K562 (cell line): ENCODE data around the gene LNX2. TPM values are rescaled to one million over a fixed set of nuclear protein-coding genes. Genes with fewer than 3 reads are reported as not detected.

Experiments
- ATAC-seq: fragments of 200-7000 bp; cut with Tn5 transposase; 3 replicates; pipeline ENCODE4 v1.9.1; 2020; ENCODE audit warnings: moderate library complexity
- BruUV-seq: library from RNA; stranded (reverse); fragments of 400-500 nt; replicated peaks from 2 replicates; lab custom pipeline; 2021; lab: Mats Ljungman, UMichigan
- CTCF ChIA-PET: fragments of 300-600 bp; formaldehyde crosslinking; extraction: SDS; loops from one replicate; lab custom pipeline; 2021; ENCODE audit warnings: low intra/inter-chr PET ratio; lab: Yijun Ruan, JAX
- POLR2A ChIA-PET: fragments of 300-600, 350-650 bp; sonication (Branson Sonifier 250); formaldehyde crosslinking; extraction: SDS; loops from one replicate; lab custom pipeline; 2021; ENCODE audit warnings: antibody characterized with exemption, inconsistent platforms; lab: Yijun Ruan, JAX
- DNase-seq, 4 experiments: peaks; one replicate each; pipeline versions ENCODE4 v3.0.0 to v3.0.0-alpha.2; 2011 to 2018; ENCODE audit warnings: low spot score in 3 of 4, mixed read lengths in 3 of 4; ENCODE audit errors: extremely low read depth in 1 of 4
- FAIRE-seq: peaks from 2 replicates; lab custom pipeline; 2011; peaks lifted over from hg19 to GRCh38; lab: Jason Lieb, UNC
- H2AFZ ChIP-seq: 2 replicates; pipeline ENCODE4 v1.6.0; 2011; ENCODE audit warnings: low read depth, low read length, control low read depth, inconsistent platforms
- H3K27ac ChIP-seq: fragments of 200-600 bp; 3 replicates; pipeline ENCODE4 v1.8.0; 2011; ENCODE audit warnings: low read depth, mild to moderate bottlenecking, control low read depth, inconsistent platforms, low read length, moderate library complexity, mixed read lengths; ENCODE audit errors: extremely low read depth
- H3K27me3 ChIP-seq, 2 experiments: fragments of 300-600 bp in 1 of 2; 2 replicates in 1 of 2; 3 replicates in 1 of 2; pipeline versions ENCODE4 v1.6.0 to v1.8.0; 2011; ENCODE audit warnings: inconsistent platforms in 2 of 2, low read length in 2 of 2, mild to moderate bottlenecking in 1 of 2, mixed read lengths in 1 of 2, moderate library complexity in 1 of 2; ENCODE audit not compliant: control insufficient read depth in 2 of 2, insufficient read depth in 2 of 2
- H3K36me3 ChIP-seq: fragments of 300-600 bp; 3 replicates; pipeline ENCODE4 v1.8.0; 2011; ENCODE audit warnings: mild to moderate bottlenecking, low read length, inconsistent platforms; ENCODE audit not compliant: control insufficient read depth, insufficient read depth
- H3K4me1 ChIP-seq, 2 experiments: fragments of 200-600 bp in 1 of 2; replicated peaks in 1 of 2; 2 replicates in 1 of 2; 3 replicates in 1 of 2; pipeline versions ENCODE4 v1.5.1 to v1.8.0; 2011; ENCODE audit warnings: inconsistent platforms in 2 of 2, low read length in 2 of 2, mild to moderate bottlenecking in 1 of 2, mixed read lengths in 1 of 2, moderate library complexity in 1 of 2; ENCODE audit not compliant: control insufficient read depth in 2 of 2, insufficient read depth in 2 of 2
- H3K4me2 ChIP-seq: 2 replicates; pipeline ENCODE4 v1.6.1; 2011; ENCODE audit warnings: low read length, control low read depth, inconsistent platforms, mixed read lengths; ENCODE audit not compliant: insufficient read depth
- H3K4me3 ChIP-seq: fragments of 200-600 bp; sonication (generic), shearing (Covaris generic); 2 replicates; pipeline ENCODE4 v1.5.1; 2016; ENCODE audit warnings: control low read depth, inconsistent platforms
- H3K79me2 ChIP-seq: fragments of 200-600 bp; 3 replicates; pipeline ENCODE4 v1.8.0; 2011; ENCODE audit warnings: low read length, inconsistent platforms; ENCODE audit not compliant: control insufficient read depth, insufficient read depth
- H3K9ac ChIP-seq, 2 experiments: 2 replicates each; pipeline versions ENCODE4 v1.6.0 to v1.6.1; 2011; ENCODE audit warnings: low read depth in 2 of 2, low read length in 2 of 2, control low read depth in 1 of 2, inconsistent platforms in 1 of 2, mild to moderate bottlenecking in 1 of 2, mixed read lengths in 1 of 2; ENCODE audit not compliant: insufficient read depth in 1 of 2
- H3K9me1 ChIP-seq: one replicate; pipeline ENCODE4 v1.6.0; 2011; ENCODE audit warnings: inconsistent platforms, mild to moderate bottlenecking, low read length, moderate library complexity; ENCODE audit not compliant: control insufficient read depth, insufficient read depth
- H3K9me3 ChIP-seq: replicated peaks from 2 replicates; pipeline ENCODE4 v1.5.1; 2011; ENCODE audit warnings: low read depth, low read length, inconsistent platforms; ENCODE audit not compliant: control insufficient read depth, insufficient read depth
- H4K20me1 ChIP-seq: replicated peaks from 2 replicates; pipeline ENCODE4 v1.6.1; 2011; ENCODE audit warnings: low read length, inconsistent platforms, mixed read lengths; ENCODE audit not compliant: control insufficient read depth, insufficient read depth
- CHD2 ChIP-seq: IDR thresholded peaks from 2 replicates; pipeline ENCODE4 v1.6.1; 2011; ENCODE audit warnings: low read depth, low read length
- ZNF592 ChIP-seq: fragments of 450-650 bp; IDR thresholded peaks from 2 replicates; pipeline ENCODE4 v1.6.1; 2017; ENCODE audit warnings: antibody characterized with exemption, mild to moderate bottlenecking
- WGBS: fragments of 100-300 bp; shearing (Covaris generic); methylation state at CpG from one replicate; pipeline ENCODE4 v1.1.6; 2016; ENCODE audit warnings: low coverage, mixed read lengths; ENCODE audit not compliant: insufficient coverage; ENCODE audit errors: missing lambda C conversion rate; 5-methylcytosine and 5-hydroxymethylcytosine counted together
- in situ Hi-C: fragments of 300-500 bp; cut with MboI; formaldehyde crosslinking; loops from 4 replicates; pipeline ENCODE4 v1.15.0; 2018; ENCODE audit warnings: inconsistent platforms, mixed read lengths
- intact Hi-C: fragments of 100-400 bp; cut with micrococcal nuclease; formaldehyde crosslinking; loops from 2 replicates; pipeline ENCODE4 v1.14.2; 2022
- polyA plus RNA-seq, 8 experiments: library from polyadenylated mRNA; depleted of rRNA in 4 of 8; stranded (reverse) in 5 of 8; unstranded in 3 of 8; fragments of >200 nt; fragmentation: Nextera tagmentation in 2 of 8; fragmentation: Illumina TruSeq in 1 of 8; extraction: Ambion mirVana in 2 of 8; extraction: Trizol in 1 of 8; gene quantifications; 2 replicates each; pipeline versions ENCODE4 v1.2.1 to v1.2.3, GENCODE V29; 2011 to 2014; ENCODE audit warnings: inconsistent platforms in 1 of 8, missing spikeins in 1 of 8
- total RNA-seq, 7 experiments: library from RNA; depleted of rRNA in 6 of 7; stranded (reverse); fragments of >200 nt in 6 of 7; fragmentation: Illumina TruSeq in 2 of 7; extraction: Trizol in 2 of 7; gene quantifications; 2 replicates each; pipeline versions ENCODE4 v1.2.1 to v1.2.3, GENCODE V29; 2011 to 2021; ENCODE audit warnings: low replicate concordance in 1 of 7

Gene LNX2
- total and polyA plus RNA-seq, 9 of the 15 experiments (the other 6 are each of a cell fraction or from before 2014, with no cell fraction given): 1.5 to 5.5 (median 4.0) TPM

GRCh38 chr13:27523346-27524073 lies 96.8 kb downstream of the LNX2 start:
- no peak overlapping the region for H3K4me3 ChIP-seq
- no peaks in the 10 kb centered on the region for H3K9me1 ChIP-seq
- H3K9me3 ChIP-seq: no peaks in the 10 kb centered on the region
- in situ Hi-C loops: loop anchor here (25.0 kb wide), 1 partner anchor 439 kb away; the partner anchor contains the start of gene CDX2
- no peak for TF ChIP-seq ZNF592
- no peak for TF ChIP-seq CHD2
- H3K4me2 ChIP-seq: no peak overlapping the region
- BruUV-seq: no TSS peak
- no peak overlapping the region for H3K27ac ChIP-seq
- H3K36me3 ChIP-seq: no peaks in the 10 kb centered on the region
- H2AFZ ChIP-seq: no peak overlapping the region
- H3K27me3 ChIP-seq: peaks cover 0 to 2% of the 10 kb centered on the region in 2 experiments; a peak in 2 of 5 replicates
- ChIA-PET CTCF (no interaction called here), POLR2A (interaction anchor here (0.9 kb wide), 1 partner anchor 10 kb away, joined by 4 read pairs; no protein-coding TSS in a partner anchor)
- ATAC-seq (no peak), FAIRE-seq (no peak), DNase-seq (no peak)
- WGBS: 0% methylated on average over 4 of the region's 4 CpGs
- intact Hi-C loops: no loop called here
- no peaks in the 10 kb centered on the region for H3K79me2 ChIP-seq
- no peak overlapping the region for H3K9ac ChIP-seq
- no peaks in the 10 kb centered on the region for H3K4me1 ChIP-seq
- no peaks in the 10 kb centered on the region for H4K20me1 ChIP-seq
